Activated naive CD4-positive, alpha-beta T cell treated with anti-CD3 and anti-CD28 coated beads, Interleukin-2, amount 10 ng/mL, durations not matched to agents 7 days and 5 days (primary cell): ENCODE measurements around the gene CDKN1A.
A peak's percentile ranks its signal among the peaks of the same experiment; 100 is the strongest.

ENCODE experiments used
- CTCF ChIA-PET: fragments of 350-600 bp; sonication (Branson Sonifier 250); formaldehyde crosslinking; loops from one replicate; lab custom pipeline; 2021; ENCODE audit warnings: antibody characterized with exemption; lab: Charles Lee
- DNase-seq: peaks from one replicate; pipeline ENCODE4 v3.0.0-alpha.2; 2020
- H3K27ac Mint-ChIP-seq: one replicate; pipeline ENCODE4 v1.8.0; 2021; ENCODE audit warnings: mild to moderate bottlenecking, moderate library complexity, mixed read lengths
- H3K27me3 Mint-ChIP-seq: one replicate; pipeline ENCODE4 v1.8.0; 2021; ENCODE audit warnings: mild to moderate bottlenecking, mixed read lengths
- H3K36me3 Mint-ChIP-seq: one replicate; pipeline ENCODE4 v1.8.0; 2021; ENCODE audit warnings: mixed read lengths
- H3K4me1 Mint-ChIP-seq: one replicate; pipeline ENCODE4 v1.8.0; 2021; ENCODE audit warnings: mixed read lengths
- H3K4me3 Mint-ChIP-seq: one replicate; pipeline ENCODE4 v1.8.0; 2021; ENCODE audit warnings: mild to moderate bottlenecking, moderate library complexity, mixed read lengths
- H3K9me3 Mint-ChIP-seq: one replicate; pipeline ENCODE4 v1.8.0; 2021; ENCODE audit warnings: mixed read lengths

The CDKN1A gene

DNA sequence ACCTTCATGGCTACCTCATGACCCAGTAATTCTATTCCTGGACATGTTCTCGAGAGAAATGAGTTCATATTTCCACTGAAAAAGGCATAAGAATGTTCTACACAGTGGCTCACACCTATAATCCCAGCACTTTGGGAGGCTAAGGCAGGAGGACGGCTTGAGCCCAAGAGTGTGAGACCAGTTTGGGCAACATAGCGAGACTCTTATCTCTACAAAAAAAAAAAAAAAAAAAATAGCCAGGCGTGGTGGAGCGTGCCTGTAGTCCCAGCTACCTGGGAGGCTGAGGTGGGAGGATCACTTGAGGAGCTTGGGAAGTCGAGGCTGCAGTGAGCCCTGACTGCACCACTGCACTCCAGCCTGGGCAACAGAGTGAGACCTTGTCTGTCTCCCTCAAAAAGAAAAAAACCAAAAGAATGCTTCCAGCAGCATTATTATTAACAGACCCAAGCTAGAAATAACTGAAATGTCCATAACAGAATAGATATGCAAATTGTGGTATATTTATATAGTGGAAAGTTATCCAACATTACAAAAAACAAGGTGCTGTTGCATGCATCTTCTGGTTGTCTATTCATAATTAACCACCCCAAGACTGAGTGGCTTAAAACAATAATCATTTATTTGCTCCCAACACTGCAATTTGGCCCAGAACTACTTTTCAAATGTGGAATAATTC lies 9.7 kb downstream of the CDKN1A start:
- H3K27ac Mint-ChIP-seq = no peak overlapping the region
- CTCF ChIA-PET = no interaction called here
- H3K27me3 Mint-ChIP-seq = no peaks in the 10 kb centered on the region
- H3K4me1 Mint-ChIP-seq = peaks cover 42% of the 10 kb centered on the region
- H3K36me3 Mint-ChIP-seq = peaks cover 38% of the 10 kb centered on the region
- H3K9me3 Mint-ChIP-seq = no peaks in the 10 kb centered on the region
- no peak overlapping the region for H3K4me3 Mint-ChIP-seq
- no peak for DNase-seq

DNA sequence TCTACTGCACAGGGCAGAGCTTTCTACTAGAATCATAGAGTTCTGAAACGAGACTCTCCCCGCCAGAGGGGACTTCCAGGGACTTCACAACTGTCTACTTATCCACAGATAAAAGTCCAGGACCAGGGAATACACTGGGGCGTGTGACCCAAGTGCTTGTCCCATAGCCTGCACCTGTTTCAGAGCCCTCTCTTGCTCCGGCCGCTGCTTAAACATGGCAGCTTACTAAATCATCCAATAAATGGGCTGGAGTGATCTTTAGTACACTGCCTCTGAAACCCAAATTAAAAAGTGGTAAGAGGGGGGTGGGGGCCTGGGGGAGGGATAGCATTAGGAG lies 10.2 kb downstream of the CDKN1A start:
- H3K36me3 Mint-ChIP-seq = peaks cover 33% of the 10 kb centered on the region
- H3K4me3 Mint-ChIP-seq = no peak overlapping the region
- no peaks in the 10 kb centered on the region for H3K27me3 Mint-ChIP-seq
- CTCF ChIA-PET = interaction anchor here (1.1 kb wide), 1 partner anchor 8 kb away, joined by 3 read pairs; no protein-coding TSS in a partner anchor
- H3K27ac Mint-ChIP-seq = no peak overlapping the region
- no peak for DNase-seq
- peaks cover 42% of the 10 kb centered on the region for H3K4me1 Mint-ChIP-seq
- no peaks in the 10 kb centered on the region for H3K9me3 Mint-ChIP-seq

DNA sequence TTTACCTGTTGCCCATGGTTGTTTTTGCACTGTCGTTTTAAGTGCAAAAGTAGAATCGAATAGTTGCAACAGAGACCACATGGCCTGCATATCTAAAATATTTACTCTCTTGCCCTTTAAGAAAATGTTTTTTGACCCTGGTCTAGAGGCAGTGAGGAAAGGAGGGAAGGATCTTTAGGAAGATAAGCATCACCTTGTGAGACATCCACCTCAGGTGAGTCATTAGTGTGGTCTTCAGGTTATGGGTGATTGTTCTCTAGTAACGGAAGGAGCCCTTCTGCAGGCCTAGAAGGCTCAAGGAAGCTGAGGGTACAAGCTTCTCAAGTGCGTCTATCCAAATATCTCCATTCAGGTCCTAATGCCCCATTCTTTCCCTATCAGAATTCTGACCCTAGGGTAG lies 12.5 kb downstream of the CDKN1A start:
- Mint-ChIP-seq H3K27ac (peak overlapping the region; percentile 89), H3K36me3 (peaks cover 10% of the 10 kb centered on the region), H3K27me3 (no peaks in the 10 kb centered on the region)

DNA sequence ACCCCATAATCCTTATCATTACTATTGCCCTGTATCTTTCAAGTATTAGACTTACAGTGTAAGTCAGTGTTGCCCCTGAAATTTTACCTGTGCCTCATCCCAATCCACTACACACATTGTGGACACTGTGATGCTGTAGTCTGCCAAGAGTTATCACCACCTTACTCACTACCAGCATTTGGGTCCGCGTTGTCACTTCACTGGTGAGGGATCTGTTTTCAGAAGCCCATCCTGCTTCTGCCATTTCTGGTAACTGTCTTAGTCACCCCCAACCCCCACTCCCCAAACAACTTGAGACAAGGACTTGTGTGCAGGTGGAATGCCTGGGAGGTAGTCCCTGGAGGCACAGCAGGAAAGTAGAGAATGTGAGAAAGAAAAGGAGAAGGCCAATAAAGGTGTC lies 13.1 kb downstream of the CDKN1A start:
- CTCF ChIA-PET = interaction anchor here (0.8 to 1.7 kb wide), 3 partner anchors 43 to 77 kb away, joined by 3 to 8 read pairs (median 6); no protein-coding TSS in a partner anchor
- H3K4me1 Mint-ChIP-seq = peaks cover 54% of the 10 kb centered on the region
- H3K9me3 Mint-ChIP-seq = no peaks in the 10 kb centered on the region
- H3K4me3 Mint-ChIP-seq = no peak overlapping the region
- H3K27ac Mint-ChIP-seq = peak overlapping the region; percentile 89
- peaks cover 6% of the 10 kb centered on the region for H3K36me3 Mint-ChIP-seq
- peaks cover 3% of the 10 kb centered on the region for H3K27me3 Mint-ChIP-seq
- no peak for DNase-seq

More for the DNA sequence above, 12.5 kb downstream of the CDKN1A start:
- no peaks in the 10 kb centered on the region for H3K9me3 Mint-ChIP-seq
- CTCF ChIA-PET = interaction anchor here (1.2 to 1.7 kb wide), 3 partner anchors 13 to 76 kb away, joined by 3 to 8 read pairs (median 6); partner anchors contain the start of gene CDKN1A
- peaks cover 49% of the 10 kb centered on the region for H3K4me1 Mint-ChIP-seq
- no peak overlapping the region for H3K4me3 Mint-ChIP-seq
- DNase-seq = no peak

DNA sequence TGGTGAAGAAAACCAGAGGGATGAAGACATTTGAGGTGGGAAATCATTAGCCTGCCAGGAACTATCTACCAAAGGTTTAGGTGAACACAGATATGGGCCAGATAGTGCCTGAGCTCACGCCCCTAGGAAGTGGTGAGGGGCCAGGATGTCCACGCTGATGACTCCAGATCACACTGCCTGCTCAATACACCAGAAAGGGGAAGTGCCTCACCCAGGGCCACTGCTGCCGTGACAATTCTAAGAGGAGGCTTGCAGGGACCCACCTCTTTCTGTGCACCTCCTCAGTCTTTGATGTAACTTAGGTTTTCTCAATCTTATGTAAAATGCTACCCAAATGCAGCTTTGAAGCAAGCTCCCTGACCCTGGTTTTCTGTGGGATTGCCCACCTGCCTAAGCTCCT lies 13.7 kb downstream of the CDKN1A start:
- H3K9me3 Mint-ChIP-seq = no peaks in the 10 kb centered on the region
- peak; percentile 78 for DNase-seq
- H3K27me3 Mint-ChIP-seq = peaks cover 6% of the 10 kb centered on the region
- CTCF ChIA-PET = interaction anchor here (0.8 to 1.7 kb wide), 3 partner anchors 36 to 66 kb away, joined by 3 to 8 read pairs (median 3); no protein-coding TSS in a partner anchor
- H3K27ac Mint-ChIP-seq = peak overlapping the region; percentile 89
- H3K36me3 Mint-ChIP-seq = peaks cover 2% of the 10 kb centered on the region
- no peak overlapping the region for H3K4me3 Mint-ChIP-seq
- peaks cover 57% of the 10 kb centered on the region for H3K4me1 Mint-ChIP-seq

DNA sequence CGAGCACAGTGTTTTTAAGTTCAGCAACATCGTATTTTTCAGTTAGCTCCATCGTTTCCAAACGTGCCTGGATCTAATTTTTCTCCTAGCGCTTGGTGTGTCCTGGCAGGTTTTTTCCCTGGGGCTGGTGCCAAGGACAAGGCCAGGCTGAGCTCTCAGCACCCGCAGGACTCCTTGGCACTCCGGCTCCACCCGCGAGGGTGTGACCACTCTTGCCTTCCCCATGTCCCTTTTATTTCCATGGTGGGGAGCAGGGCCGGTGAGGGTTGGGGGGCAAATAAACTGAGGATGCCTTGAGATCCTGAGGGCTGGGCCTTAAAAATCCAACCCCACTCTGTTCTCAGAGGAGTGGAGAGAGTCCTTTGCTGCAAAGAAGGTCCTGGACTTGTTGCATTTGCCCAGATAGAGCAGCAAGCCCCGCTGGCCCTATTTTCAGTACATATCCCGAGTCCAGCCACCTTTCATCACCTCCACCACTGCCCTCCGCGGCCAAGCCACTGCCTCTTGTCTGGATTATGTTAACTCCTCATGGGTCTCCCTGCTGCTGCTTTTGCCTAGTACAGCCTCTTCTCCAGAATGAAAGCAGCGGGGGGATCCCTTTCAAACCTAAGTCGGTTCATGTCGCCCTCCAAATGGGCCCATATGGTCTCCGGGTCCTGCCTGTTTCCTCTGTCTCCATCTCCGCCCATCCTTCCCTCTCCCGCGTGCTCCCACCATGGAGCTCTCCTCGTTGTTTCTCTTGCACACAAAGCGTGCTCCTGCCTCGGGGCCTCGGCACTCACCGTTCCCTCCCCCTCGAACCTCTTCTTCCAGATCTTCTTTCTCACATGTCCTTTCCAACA lies 14.6 kb downstream of the CDKN1A start:
- Mint-ChIP-seq H3K27ac (peak overlapping the region; percentile 89), H3K36me3 (no peaks in the 10 kb centered on the region), H3K27me3 (peaks cover 14% of the 10 kb centered on the region), H3K9me3 (no peaks in the 10 kb centered on the region), H3K4me3 (peak overlapping the region; percentile 2), H3K4me1 (peaks cover 61% of the 10 kb centered on the region)
- DNase-seq = no peak
- CTCF ChIA-PET = interaction anchor here (0.9 to 1.7 kb wide), 3 partner anchors 35 to 78 kb away, joined by 3 to 8 read pairs (median 4); no protein-coding TSS in a partner anchor

DNA sequence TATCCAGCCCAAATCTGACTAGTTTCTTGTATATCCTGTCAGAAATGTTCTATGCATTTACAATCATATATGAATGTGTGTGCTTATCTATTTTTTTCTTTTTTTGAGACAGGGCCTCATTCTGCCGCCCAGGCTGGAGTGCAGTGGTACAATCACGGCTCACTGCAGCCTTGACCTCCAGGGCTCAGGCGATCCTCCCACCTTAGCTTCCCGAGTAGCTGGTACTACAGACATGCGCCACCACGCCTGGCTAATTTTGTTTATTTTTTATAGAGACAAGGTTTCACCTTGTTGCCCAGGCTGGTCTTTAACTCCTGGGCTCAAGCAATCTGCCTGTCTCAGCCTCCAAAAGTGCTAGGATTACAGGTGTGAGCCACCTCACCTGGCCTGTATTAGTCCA lies 16.1 kb downstream of the CDKN1A start:
- Mint-ChIP-seq H3K9me3 (no peaks in the 10 kb centered on the region), H3K4me1 (peaks cover 61% of the 10 kb centered on the region), H3K4me3 (no peak overlapping the region), H3K27ac (no peak overlapping the region), H3K27me3 (peaks cover 22% of the 10 kb centered on the region), H3K36me3 (no peaks in the 10 kb centered on the region)
- CTCF ChIA-PET = interaction anchor here (0.9 to 1.3 kb wide), 2 partner anchors 14 to 33 kb away, joined by 3 read pairs; no protein-coding TSS in a partner anchor
- DNase-seq = no peak

DNA sequence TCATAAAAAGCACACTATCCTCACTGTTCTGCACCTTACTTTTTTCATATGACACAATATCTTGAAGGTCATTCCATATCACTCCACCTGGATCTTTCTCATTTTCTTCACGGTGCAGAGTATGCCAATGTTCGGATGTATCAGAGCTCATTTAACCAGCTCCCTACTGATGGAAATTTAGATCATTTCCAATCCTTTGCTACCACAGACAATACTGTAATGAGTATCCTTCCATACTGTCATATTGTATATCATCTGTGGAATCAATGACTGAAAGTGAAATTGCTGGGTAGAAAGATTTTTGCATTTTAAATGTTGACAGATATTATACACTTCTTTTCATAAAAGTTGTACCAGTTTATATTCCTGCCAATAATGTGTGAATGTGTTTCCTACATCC lies 16.9 kb downstream of the CDKN1A start:
- Mint-ChIP-seq H3K27me3 (peaks cover 22% of the 10 kb centered on the region), H3K9me3 (no peaks in the 10 kb centered on the region), H3K4me3 (no peak overlapping the region), H3K36me3 (no peaks in the 10 kb centered on the region), H3K27ac (no peak overlapping the region), H3K4me1 (peaks cover 56% of the 10 kb centered on the region)
- DNase-seq = no peak
- CTCF ChIA-PET = interaction anchor here (0.9 to 1.3 kb wide), 3 partner anchors 15 to 32 kb away, joined by 3 to 5 read pairs (median 3); no protein-coding TSS in a partner anchor

DNA sequence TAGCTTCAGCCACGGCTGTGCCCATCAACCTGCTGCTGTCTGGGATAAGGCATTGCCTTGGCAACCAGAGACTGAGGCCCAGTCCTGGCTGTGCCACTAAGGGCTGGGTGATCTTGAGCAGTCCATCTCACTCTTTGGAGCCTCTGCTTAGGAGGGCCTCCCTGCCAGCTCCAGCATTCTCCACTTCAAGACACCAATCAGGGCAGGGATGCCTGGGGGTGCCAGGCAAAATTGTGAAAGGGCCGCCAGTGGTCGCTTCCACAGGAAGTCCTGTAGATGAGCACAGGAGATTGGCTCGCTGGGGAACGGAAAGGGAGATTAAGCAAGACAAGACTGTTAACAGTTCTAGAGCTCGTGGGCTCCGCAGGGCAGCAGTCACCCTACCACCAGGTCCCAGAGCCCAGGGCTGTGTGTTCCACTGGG lies 19.0 kb downstream of the CDKN1A start, which contains the start of gene RAB44:
Gene RAB44 (plus strand): TSS at position 346 of the 423 bp plus-strand sequence. CDS start 6,410 bp downstream, outside the sequence.
- no peaks in the 10 kb centered on the region for H3K36me3 Mint-ChIP-seq
- no peak within 1 kb of the TSS for H3K4me3 Mint-ChIP-seq
- CTCF ChIA-PET = interaction anchor here (0.7 kb wide), 1 partner anchor 82 kb away, joined by 3 read pairs; no protein-coding TSS in a partner anchor
- DNase-seq = no peak
- H3K9me3 Mint-ChIP-seq = no peaks in the 10 kb centered on the region
- H3K27me3 Mint-ChIP-seq = peaks cover 27% of the 10 kb centered on the region
- peak within 1 kb of the TSS; percentile 43 for H3K27ac Mint-ChIP-seq
- H3K4me1 Mint-ChIP-seq = peaks cover 44% of the 10 kb centered on the region

DNA sequence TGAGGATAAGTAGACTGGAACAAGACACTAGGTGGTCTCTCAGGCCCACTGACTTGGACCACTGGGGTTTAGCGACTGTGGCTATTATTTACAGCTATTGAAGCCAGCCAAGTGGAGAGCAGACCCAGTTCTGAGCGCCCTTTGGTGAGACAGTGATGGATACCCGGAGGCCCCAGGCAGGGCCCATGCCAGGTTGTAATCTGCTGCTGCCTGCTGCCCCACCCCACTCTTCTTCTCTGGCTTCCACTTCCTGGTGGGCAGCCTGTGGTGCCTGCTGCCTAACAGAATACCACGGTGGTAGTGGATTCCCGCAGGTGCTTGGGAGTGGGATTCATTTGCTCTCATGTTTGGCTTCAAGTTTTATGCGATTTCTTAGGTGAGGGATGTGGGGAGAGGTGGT lies 19.7 kb downstream of the CDKN1A start:
- Mint-ChIP-seq H3K27me3 (peaks cover 29% of the 10 kb centered on the region), H3K4me3 (no peak overlapping the region), H3K27ac (no peak overlapping the region), H3K9me3 (no peaks in the 10 kb centered on the region), H3K4me1 (peaks cover 37% of the 10 kb centered on the region), H3K36me3 (no peaks in the 10 kb centered on the region)
- no peak for DNase-seq
- CTCF ChIA-PET = no interaction called here

DNA sequence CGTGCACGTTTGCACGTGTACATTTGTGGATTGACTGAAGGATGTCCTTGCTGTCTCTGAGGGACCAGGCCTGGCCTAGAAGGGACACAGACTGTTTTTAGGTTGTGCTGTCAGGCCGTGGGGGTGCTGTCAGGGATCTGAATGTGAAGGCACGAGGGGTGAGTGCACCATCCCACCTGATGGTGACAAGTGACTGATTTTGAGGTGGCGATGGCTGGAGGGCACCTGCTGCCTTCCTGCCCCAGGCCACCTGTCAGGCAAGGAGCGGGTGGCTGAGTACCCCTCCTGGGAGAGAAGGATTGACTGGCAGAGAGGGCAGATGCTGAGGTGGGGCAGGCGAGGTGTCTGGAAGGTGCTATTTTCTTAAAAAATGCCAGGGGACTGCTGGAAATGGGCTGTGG lies 20.4 kb downstream of the CDKN1A start:
- Mint-ChIP-seq H3K27me3 (peaks cover 36% of the 10 kb centered on the region), H3K4me1 (peaks cover 32% of the 10 kb centered on the region), H3K36me3 (no peaks in the 10 kb centered on the region), H3K9me3 (no peaks in the 10 kb centered on the region), H3K4me3 (no peak overlapping the region), H3K27ac (no peak overlapping the region)
- no peak for DNase-seq
- CTCF ChIA-PET = no interaction called here

DNA sequence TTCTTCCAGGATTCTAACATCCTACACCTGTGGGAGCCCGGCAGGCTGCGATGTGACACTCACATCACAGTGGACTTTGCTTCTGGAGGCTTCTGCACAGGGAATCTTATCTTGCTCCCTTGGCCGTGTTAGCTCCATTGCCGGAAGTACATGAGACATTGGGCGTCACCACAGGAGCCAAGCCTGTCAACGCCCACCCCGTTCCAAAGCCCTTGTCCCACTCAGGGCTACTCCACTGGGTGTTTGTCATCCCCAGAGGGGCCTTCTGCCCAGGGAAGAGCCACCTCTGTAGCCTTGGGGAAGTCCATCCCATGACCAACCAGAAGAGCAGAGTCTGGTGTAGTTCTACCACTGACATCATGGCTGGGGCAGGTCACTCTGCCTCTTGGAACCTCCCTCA lies 20.8 kb downstream of the CDKN1A start:
- peaks cover 31% of the 10 kb centered on the region for H3K4me1 Mint-ChIP-seq
- no peak overlapping the region for H3K27ac Mint-ChIP-seq
- peaks cover 41% of the 10 kb centered on the region for H3K27me3 Mint-ChIP-seq
- no peaks in the 10 kb centered on the region for H3K9me3 Mint-ChIP-seq
- no peak overlapping the region for H3K4me3 Mint-ChIP-seq
- H3K36me3 Mint-ChIP-seq = no peaks in the 10 kb centered on the region
- CTCF ChIA-PET = no interaction called here
- no peak for DNase-seq

DNA sequence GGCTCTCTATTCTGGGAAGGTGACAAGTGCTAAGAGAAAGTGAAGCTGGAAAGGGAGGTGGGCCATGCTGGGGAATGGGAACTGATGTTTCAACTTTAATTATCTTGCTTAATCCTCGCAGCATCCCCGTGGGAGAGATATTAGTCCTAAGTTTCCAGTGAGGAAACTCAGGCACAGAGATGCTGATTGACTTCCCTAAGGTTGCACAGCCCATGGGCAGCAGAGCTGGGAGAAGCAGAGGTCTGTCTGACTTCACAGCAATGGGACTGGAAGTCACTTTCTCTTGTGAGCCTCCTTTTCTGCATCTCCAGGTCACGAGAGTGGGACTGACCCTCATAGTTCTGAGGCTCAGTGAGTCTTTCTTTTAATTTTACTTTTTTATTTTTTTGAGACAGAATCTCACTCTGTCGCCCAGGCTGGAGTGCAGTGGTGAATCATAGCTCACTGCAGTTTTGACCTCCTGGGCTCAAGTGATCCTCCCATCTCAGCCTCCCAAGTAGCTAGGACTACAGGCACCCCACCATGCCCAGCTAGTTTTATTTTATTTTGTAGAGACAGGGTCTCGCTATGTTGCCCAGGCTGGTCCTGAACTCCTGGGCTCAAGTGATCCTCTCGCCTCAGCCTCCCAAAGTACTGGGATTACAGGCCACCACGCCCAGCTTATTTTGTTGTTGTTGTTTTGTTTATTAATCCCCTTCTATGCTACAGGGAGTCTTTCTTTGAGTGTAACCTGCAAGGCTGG lies 21.7 kb downstream of the CDKN1A start:
- peaks cover 41% of the 10 kb centered on the region for H3K27me3 Mint-ChIP-seq
- peaks cover 26% of the 10 kb centered on the region for H3K4me1 Mint-ChIP-seq
- H3K4me3 Mint-ChIP-seq = no peak overlapping the region
- H3K9me3 Mint-ChIP-seq = no peaks in the 10 kb centered on the region
- DNase-seq = no peak
- CTCF ChIA-PET = no interaction called here
- H3K27ac Mint-ChIP-seq = no peak overlapping the region
- no peaks in the 10 kb centered on the region for H3K36me3 Mint-ChIP-seq

DNA sequence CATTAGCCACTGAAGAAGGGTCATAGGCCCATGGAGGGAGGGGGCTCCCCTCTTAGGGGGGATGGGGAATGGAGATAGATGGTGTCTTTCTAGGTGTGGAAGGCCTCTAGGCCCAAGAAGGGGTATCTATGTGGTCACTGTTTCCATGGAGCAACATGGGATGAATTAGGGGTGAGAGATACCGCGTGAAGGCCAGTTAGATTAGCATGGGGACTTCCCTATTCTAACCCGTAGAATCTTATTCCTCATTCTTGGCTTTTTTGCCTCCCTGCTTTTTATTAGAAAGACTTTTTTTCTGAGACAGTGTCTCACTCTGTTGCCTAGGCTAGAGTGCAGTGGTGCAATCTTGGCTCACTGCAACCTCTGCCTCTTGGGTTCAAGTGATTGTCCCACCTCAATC lies 22.3 kb downstream of the CDKN1A start:
- Mint-ChIP-seq H3K4me3 (no peak overlapping the region), H3K36me3 (no peaks in the 10 kb centered on the region), H3K9me3 (no peaks in the 10 kb centered on the region), H3K27me3 (peaks cover 47% of the 10 kb centered on the region), H3K27ac (no peak overlapping the region), H3K4me1 (peaks cover 23% of the 10 kb centered on the region)
- DNase-seq = no peak
- CTCF ChIA-PET = no interaction called here
